Endothelial cell of hepatic sinusoid (primary cell): Measurements from ENCODE around the gene TRPM6.

Source experiments
- in situ Hi-C: cut with HindIII; loops from 2 replicates; pipeline ENCODE4 v1.10.0; 2017; ENCODE audit warnings: low sequenced_read_pairs

The TRPM6 gene

GRCh38 chr9:74777136-74777879 is 110.4 kb downstream of the TRPM6 start:
- in situ Hi-C loops: no loop called here

GRCh38 chr9:74775396-74775795 is 112.3 kb downstream of the TRPM6 start:
- in situ Hi-C loops: no loop called here

GRCh38 chr9:74773886-74774479 is 113.7 kb downstream of the TRPM6 start:
- in situ Hi-C loops: no loop called here

- in situ Hi-C loops: no loop called here
Measured at GRCh38 chr9:74772121-74772520, 115.6 kb downstream of the TRPM6 start.

- in situ Hi-C loops: no loop called here
Measured at GRCh38 chr9:74771672-74772071, 116.0 kb downstream of the TRPM6 start.

- in situ Hi-C loops: no loop called here
Measured at GRCh38 chr9:74771262-74771585, 116.5 kb downstream of the TRPM6 start.

GRCh38 chr9:74770508-74771261 is 117.0 kb downstream of the TRPM6 start:
- in situ Hi-C loops: no loop called here

- in situ Hi-C loops: no loop called here
Measured at GRCh38 chr9:74765481-74765971, 122.2 kb downstream of the TRPM6 start.

GRCh38 chr9:74762950-74763349 is 124.8 kb downstream of the TRPM6 start:
- in situ Hi-C loops: no loop called here

GRCh38 chr9:74760031-74760700 is 127.6 kb downstream of the TRPM6 start:
- in situ Hi-C loops: no loop called here

- in situ Hi-C loops: loop anchor here (5.0 kb wide), 1 partner anchor 51 kb away; no protein-coding TSS in a partner anchor
Measured at GRCh38 chr9:74755999-74756398, 131.7 kb downstream of the TRPM6 start.

GRCh38 chr9:74755355-74755754 is 132.4 kb downstream of the TRPM6 start:
- in situ Hi-C loops: loop anchor here (5.0 kb wide), 1 partner anchor 52 kb away; no protein-coding TSS in a partner anchor

- in situ Hi-C loops: no loop called here
Measured at GRCh38 chr9:74753650-74754049, 134.1 kb downstream of the TRPM6 start.

GRCh38 chr9:74748966-74749365 is 138.8 kb downstream of the TRPM6 start:
- in situ Hi-C loops: no loop called here

GRCh38 chr9:74742792-74743730 is 144.7 kb downstream of the TRPM6 start:
- in situ Hi-C loops: no loop called here

GRCh38 chr9:74742191-74742790 is 145.4 kb downstream of the TRPM6 start:
- in situ Hi-C loops: no loop called here

GRCh38 chr9:74736646-74737045 is 151.1 kb downstream of the TRPM6 start:
- in situ Hi-C loops: no loop called here

GRCh38 chr9:74735761-74736160 is 152.0 kb downstream of the TRPM6 start:
- in situ Hi-C loops: no loop called here

- in situ Hi-C loops: no loop called here
Measured at GRCh38 chr9:74729136-74729695, 158.5 kb downstream of the TRPM6 start.
